Cortex of kidney (tissue), 1 donor: ENCODE data around the gene ADAMTS2.

Experiments used
- DNase-seq: peaks from one replicate; lab custom pipeline; 2025; lab: John Stamatoyannopoulos, UW

ADAMTS2 gene

DNA sequence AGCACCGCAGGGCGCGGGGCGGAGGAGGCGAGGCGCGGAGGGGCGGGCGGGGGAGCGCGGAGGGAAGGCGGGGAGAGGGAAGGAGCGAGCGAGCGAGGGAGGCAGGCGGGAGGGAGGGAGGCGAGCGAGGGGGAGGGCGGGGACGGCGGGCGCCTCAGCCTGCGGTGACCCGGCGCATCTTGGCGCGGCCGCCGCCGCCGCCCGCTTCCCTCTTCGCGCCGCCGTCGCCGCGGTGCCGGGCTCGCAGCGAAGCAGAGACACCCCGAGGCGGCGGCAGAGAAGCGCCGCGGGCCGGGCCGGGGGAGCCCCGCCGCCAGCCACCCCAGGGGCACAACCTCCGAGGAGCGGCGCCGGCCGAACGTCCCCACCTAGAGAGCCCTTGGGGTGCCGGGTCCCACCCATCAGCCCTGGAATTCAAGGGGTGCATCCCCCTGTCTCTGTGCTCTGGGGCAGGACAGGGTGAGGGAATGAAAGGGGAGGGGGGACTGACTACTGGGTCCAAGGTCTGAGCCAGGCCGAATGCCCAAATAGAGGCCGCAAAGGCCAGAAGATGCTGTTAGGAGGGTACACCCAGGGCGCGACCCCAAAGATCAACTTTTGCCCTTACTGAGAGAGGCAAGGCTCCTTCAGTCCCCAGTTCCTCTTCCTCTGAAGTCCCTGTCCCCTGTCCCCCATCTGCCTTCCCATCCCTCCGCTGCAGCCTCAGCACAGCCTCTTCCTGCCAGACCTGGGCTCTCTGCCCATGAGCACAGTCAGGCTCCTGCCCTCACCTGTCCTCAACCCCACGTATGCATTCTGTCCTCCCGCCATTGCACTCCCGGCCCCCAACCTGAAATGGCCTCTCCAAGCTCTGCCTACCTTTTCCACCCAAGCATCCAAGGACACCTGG lies at the start of gene ADAMTS2:
Gene ADAMTS2 (minus strand): TSS at position 29 of the 889 bp plus-strand sequence. CDS start 133 bp downstream, outside the sequence.
- no peak for DNase-seq

- DNase-seq, result no peak
Observed at GRCh38 chr5:179393078-179393477, 47.8 kb upstream of the ADAMTS2 start.

DNA sequence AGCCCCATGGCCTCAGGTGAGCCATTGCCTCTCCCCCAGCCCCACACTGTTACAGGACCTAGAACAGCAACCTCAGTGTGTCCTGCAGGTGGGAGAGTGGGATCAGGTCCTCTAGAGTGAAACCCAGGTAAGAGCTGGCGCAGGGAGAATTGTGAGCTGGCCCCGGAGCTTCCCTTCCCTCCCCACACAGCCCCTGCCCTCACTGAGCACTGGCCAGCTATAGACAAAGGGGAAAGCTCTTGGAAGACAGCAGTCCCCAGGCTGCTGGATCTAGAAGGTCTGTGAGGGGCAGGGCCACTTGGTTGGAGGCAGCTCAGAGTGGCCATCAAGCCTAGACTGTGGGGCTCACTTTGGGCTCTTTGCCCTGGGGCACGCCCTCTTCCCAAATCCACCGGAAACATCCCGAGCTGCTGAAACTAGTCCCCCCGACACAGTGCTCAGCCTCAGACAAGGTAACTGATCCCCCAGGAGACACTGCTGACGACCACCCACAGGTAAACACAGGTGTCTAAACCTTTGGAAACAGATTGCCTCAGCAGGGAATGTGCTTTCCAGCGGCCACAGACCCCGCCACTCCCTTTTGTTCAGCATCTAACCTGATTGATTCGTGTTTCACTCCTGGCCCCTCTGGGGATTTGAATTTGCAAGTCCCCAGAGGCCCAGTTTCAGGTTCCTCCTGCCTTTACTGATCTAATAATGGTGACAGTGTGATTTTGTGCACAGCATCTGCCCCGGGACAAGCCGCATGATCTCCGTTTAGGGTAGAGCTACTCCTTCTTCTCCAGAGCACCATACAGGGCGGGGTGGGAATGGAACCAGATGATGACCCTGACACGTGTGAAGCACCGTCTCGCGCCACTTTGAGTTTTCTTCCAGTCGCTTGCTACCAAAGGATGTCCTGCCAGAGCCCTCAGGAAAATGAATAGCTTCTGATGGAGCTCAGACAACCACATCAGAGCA lies 42.2 kb upstream of the ADAMTS2 start:
- no peak for DNase-seq

- no peak for DNase-seq
Observed at GRCh38 chr5:179385914-179386313, 40.7 kb upstream of the ADAMTS2 start.

DNA sequence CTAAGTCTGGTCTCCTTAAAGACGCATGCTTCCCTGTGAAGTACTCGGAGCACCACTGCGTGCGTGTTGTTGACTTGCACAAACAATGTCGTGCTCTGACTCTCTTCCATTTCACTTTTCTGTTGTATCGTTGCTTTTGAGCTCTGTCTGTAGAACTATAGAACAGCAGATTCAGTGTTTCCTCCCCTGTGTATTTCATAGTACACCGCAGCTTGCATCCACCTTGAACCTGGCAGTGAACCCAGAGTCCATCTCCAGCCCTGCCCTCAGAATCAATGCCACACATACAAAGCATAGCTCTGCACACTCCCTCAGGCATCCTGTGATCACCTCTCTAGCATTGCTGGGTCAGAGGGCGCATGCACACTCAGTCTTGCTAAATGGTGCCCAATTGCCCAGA lies 37.2 kb upstream of the ADAMTS2 start:
- no peak for DNase-seq

- no peak for DNase-seq
Observed at GRCh38 chr5:179381691-179382090, 36.4 kb upstream of the ADAMTS2 start.

DNA sequence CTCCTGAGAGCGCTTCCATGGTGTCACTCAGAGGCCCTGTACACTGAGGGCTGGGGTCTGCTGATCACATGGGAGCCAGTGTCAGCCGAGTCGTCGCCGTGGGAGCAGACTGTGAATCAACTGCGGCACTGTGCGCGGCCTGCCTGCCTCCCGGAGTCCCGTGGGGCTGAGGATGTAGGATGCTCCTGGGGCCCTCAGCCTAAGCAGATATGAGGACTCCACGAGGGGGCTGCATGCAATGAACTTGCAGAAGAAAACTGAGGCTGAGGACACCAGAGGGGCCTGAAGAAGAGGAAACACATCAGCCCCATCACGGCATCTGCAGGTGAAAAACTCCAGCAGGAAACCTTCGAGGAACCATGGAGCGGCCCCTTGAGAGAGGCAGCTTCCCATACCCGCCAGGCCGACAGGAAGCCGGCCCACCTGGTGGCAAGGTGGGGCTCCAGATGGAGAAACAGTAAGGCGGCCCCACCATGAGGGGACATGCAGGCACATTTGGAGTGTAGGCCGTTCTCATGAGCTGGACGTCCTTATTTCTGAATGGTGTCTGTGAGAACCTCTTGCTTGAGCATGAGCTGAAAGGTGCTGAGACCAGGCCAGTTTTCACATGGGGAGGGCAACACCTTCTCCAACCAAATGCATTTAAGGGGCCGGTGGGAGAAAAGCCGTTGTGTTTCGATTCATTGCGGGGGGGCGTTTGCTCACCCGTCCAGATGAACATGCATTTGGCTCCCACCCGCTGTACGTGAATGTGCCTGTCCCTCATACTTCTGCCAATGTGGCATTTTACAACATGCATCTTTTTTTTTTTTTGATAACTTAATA lies 35.2 kb upstream of the ADAMTS2 start:
- DNase-seq, result no peak

DNA sequence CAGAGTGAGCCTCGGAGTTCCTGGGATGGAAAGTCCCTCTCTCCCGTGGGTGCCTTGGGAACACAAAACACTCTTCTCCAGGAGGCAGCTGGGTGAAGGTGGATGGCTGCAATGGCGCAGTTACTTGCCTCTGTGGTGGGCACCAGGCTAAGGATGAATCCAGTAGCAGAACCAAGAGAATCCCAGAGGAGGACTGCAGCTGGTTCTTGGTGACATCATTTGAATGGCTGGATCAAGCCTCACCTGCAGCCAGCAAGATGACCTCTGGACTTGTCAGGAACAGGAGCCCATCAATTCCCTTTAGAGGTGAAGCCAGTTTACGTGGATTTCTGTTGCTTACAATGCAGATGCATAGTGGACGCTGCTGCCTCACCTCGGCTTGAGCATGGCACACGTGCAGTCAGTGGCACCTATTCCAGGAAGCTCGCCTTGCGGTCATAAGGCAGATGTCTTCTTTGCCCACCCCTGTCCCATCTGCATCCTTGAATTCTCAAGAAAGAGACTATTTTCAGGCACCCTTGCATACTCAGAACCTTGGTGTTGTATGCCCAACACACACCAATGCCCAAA lies 34.1 kb upstream of the ADAMTS2 start:
- DNase-seq, result no peak

DNA sequence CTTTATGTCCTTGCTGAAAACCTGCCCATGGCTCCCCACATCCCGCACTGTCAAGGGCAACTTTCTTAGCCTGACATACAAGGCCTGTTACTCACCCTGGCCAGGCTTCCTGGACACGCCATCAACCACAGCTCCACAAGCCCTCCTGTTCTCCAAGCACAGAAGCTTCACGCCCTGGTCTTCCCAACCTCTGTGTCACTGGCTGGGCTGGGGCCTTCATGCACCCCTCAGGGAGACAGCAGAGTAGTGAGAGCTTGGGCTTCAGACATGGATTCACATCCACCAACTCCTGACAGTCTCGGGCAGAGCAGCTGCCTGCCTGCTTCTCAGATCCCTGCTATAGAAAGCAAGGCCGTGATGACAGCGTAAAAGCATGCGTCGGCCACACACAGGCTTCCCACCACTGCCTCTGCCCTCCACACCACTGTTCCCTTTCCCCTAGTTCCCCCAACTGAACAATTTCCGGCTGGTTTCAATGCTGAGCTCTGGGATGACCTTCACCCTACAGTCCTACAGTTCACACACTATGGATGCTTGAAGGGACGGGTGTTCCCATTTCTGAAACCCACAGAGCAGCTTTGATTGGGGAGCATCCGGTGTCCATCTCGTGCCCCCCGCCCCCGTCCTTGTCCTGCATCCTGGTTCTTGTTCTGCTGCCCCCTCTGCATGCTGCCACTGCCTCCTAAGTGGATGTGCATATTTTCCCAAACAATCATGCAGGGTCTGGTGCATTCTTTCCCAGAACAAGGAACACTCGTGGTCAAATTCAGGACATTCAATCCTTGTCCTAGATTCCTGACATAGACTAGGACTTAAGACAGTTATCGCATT lies 33.4 kb upstream of the ADAMTS2 start:
- DNase-seq, result no peak

GRCh38 chr5:179378116-179378440 lies 32.8 kb upstream of the ADAMTS2 start:
- no peak for DNase-seq

- no peak for DNase-seq
Observed at GRCh38 chr5:179377421-179378115, 32.3 kb upstream of the ADAMTS2 start.

DNA sequence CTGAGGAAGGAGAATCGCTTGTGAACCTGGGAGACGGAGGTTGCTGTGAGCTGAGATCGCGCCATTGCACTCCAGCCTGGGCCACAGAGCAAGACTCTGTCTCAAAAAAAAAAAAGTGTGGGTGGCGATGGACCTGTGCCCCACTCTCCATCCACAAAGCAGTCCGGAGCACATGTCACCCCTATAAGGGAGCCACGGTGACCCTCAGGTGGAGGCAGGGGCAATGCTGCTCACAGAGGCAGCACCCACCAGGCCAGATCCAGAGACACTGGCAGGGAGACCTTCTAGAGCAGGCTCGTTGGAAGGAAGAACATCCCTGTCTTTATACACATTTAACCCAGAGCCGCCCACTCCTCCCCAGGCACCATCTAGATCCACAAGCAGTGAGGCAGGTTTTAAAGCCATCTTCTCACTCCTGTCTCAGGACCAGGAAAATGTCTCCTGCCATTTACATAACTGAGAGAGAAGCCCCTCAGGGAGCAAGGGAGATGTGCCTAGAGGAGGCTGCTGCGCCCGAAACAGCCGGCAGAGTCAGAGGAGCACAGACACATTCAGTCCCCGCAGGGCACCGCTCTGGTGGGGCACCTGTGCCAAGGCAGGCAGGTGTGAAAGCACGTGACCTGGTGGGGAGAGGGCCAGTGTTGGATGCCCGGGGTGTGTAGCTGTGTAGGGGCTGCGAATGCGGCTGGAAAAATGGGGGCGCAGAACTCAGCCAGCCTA lies 31.6 kb upstream of the ADAMTS2 start:
- no peak for DNase-seq

GRCh38 chr5:179375831-179376365 lies 30.6 kb upstream of the ADAMTS2 start:
- no peak for DNase-seq

GRCh38 chr5:179375236-179375685 lies 30.0 kb upstream of the ADAMTS2 start:
- no peak for DNase-seq

DNA sequence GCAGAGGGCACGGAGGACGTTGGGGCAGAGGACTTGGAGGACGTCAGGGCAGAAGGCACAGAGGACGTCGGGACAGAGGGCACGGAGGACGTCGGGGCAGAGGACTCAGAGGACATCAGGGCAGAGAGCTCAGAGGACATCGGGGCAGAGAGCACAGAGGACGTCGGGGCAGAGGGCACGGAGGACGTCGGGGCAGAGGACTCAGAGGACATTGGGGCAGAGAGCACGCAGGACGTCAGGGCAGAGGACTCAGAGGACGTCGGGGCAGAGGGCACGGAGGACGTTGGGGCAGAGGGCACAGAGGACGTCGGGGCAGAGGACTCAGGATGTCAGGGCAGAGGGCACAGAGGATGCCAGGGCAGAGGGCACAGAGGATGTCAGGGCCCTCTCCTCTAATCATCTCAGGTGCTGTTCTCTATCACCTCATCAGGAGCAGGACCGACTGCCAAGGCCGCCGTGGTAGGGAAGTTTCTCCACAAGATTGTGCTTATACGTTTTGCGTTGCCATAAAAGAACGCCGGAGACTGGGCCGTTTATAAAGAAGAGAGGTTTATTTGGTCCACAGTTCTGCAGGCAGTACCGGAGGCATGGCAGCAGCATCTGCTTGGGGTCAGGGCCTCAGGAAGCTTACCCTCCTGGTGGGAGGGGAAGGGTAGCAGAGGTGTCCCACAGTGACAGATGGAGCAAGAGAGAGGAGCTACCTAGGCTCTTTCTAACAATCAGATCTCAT lies 29.4 kb upstream of the ADAMTS2 start:
- DNase-seq, result no peak

DNA sequence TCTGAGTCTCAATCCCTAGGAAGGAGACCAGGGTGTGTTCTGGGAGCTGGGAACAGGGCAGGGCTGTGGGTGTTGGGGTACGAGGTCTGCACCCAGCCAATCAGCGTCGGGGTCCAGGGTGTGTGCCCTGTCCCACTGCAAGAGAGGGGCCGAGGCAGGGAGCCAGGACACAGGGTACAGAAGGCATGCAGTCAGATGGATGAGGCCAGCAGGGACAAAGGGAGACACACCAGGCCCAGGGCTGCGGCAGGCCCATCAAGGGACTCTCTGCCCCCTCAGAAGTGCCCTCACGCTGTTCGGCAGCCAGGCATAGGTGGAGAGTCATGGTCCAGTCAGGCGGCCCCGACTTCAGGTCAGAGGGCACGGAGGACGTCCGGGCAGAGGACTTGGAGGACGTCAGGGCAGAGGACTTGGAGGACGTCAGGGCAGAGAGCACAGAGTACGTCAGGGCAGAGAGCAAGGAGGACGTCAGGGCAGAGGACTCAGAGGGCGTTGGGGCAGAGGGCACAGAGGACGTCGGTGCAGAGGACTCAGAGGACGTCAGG lies 28.8 kb upstream of the ADAMTS2 start:
- no peak for DNase-seq

GRCh38 chr5:179373101-179373934 lies 28.1 kb upstream of the ADAMTS2 start:
- DNase-seq, result no peak
